ENCODE results near the gene ZDHHC1. TPM values are rescaled to one million over a fixed set of nuclear protein-coding genes. Genes with fewer than 3 reads are reported as not detected.

Gene ZDHHC1
- total RNA-seq, 1 experiment from 2014 or later = 13.5 TPM

DNA sequence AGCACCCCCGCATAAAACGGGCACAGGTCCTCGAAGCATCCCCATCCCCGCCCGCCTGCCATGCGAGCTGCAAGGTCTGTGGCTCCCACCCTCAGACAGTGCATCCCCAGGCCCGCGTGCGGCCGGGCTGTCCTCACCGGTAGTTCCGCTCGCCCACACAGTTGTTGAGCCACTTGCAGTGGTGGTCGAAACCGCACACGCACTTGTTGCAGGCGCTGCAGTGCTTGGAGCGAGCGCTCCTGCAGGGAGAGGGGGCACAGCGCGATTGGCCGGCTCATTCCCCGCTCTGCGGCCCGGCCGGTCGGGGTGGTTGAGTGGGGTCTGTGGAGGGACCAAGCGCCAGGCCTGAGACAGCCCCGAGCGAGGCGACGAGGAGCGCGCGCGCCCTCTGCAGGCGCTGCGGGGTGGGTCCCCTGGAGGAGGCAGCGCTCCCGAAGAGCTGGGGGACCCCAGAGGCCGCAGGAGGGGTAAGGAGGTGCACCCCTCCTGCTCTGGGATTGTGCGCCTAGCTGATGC is 17.0 kb downstream of the ZDHHC1 start:
- in situ Hi-C loops (cut with HindIII; ENCODE audit: low pct_unique_long_range_greater_than_20kb, low sequenced_read_pairs) = no loop called here
- DNase-seq (ENCODE audit: low read depth) = no peak

- no peak for DNase-seq (ENCODE audit: low read depth)
- in situ Hi-C loops (cut with HindIII; ENCODE audit: low pct_unique_long_range_greater_than_20kb, low sequenced_read_pairs) = no loop called here
Measured at GRCh38 chr16:67398546-67399217, 17.6 kb downstream of the ZDHHC1 start.

GRCh38 chr16:67397812-67398545 is 18.3 kb downstream of the ZDHHC1 start:
- in situ Hi-C loops (cut with HindIII; ENCODE audit: low pct_unique_long_range_greater_than_20kb, low sequenced_read_pairs) = no loop called here
- no peak for DNase-seq (ENCODE audit: low read depth)

- in situ Hi-C loops (cut with HindIII; ENCODE audit: low pct_unique_long_range_greater_than_20kb, low sequenced_read_pairs) = no loop called here
Measured at GRCh38 chr16:67397036-67397801, 19.1 kb downstream of the ZDHHC1 start.

DNA sequence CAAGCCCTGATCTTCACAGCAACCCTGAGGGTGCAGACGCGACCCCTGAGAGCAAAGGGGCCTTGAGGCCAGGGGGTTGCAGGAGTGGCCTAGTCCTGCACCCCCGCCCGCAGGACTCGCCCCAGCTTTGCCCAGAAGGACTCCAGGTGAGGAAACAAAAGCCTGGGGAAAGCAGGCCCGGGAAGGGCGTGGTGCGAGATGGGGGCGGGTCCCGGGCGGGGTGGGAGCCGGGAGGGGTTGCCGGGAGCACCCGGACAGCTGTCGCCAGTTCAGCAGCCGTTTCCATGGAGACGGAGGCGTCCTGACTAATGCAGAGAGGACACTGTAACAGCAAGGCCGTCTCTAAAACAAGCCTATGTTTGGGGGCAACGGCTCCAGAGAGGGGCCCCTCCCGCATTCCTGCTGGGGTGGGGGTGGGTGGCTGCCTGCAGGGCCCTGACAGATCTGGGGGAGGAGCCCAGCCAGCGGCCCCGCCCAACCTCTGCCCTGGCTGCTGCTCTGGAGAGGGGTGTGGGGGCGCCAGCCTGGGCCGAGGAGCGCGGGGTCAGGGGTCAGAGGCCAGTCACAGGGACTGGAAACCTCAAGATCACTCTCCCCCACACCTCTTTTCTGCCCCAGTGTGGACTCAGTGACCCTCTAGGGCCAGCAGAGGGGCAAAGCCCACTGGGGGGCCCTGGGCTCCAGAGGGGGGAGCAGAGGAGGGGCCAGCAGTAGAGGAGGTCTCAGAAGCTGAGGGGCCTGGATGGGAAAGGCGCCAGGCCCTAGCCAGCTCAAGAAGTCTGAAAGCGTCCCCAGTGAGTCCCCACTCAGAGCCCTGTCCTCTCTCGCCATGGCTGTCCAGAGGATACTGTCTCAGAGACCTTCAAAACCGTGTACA is 19.9 kb downstream of the ZDHHC1 start:
- peak; percentile 96 for DNase-seq (ENCODE audit: low read depth)

More at GRCh38 chr16:67397036-67397801, 19.1 kb downstream of the ZDHHC1 start:
- no peak for DNase-seq (ENCODE audit: low read depth)

DNA sequence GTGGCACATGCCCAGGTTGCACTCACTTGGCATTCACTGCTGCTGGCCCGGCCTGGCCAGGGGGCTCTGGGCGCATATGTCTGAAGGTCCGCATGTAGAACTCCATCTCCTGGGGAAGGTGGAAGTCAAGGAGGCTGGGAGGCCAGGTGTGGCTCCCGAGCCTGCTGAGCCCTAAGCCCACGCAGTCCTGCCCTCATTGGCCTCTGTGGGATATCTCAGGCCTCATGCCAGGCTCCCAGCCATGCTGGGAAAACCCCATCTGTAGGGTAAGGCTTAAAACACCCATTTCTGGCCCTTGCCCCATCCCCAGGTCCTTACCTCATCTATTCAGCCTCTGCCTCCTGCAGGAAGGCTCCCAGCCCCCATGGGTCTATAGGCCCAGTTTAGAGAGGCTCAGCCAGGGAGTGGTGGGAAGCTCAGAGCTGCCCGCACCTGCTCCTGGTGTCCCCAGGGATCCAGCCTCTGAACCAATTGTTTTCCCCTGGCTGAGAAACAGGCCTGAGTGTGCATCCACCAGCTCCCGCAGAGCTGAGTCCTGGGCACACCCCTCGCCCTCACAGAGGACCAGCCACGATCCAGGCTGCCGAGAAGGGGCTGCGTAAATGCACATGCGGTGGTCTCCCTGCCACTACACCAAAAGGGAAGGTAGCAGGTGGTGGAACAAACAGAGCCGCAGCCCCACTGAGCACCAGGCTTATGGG is 20.7 kb downstream of the ZDHHC1 start:
- DNase-seq (ENCODE audit: low read depth) = no peak
- in situ Hi-C loops (cut with HindIII; ENCODE audit: low pct_unique_long_range_greater_than_20kb, low sequenced_read_pairs) = no loop called here

More for the DNA sequence above, 19.9 kb downstream of the ZDHHC1 start:
- in situ Hi-C loops (cut with HindIII; ENCODE audit: low pct_unique_long_range_greater_than_20kb, low sequenced_read_pairs) = no loop called here

GRCh38 chr16:67395105-67395457 is 21.2 kb downstream of the ZDHHC1 start:
- in situ Hi-C loops (cut with HindIII; ENCODE audit: low pct_unique_long_range_greater_than_20kb, low sequenced_read_pairs) = no loop called here

DNA sequence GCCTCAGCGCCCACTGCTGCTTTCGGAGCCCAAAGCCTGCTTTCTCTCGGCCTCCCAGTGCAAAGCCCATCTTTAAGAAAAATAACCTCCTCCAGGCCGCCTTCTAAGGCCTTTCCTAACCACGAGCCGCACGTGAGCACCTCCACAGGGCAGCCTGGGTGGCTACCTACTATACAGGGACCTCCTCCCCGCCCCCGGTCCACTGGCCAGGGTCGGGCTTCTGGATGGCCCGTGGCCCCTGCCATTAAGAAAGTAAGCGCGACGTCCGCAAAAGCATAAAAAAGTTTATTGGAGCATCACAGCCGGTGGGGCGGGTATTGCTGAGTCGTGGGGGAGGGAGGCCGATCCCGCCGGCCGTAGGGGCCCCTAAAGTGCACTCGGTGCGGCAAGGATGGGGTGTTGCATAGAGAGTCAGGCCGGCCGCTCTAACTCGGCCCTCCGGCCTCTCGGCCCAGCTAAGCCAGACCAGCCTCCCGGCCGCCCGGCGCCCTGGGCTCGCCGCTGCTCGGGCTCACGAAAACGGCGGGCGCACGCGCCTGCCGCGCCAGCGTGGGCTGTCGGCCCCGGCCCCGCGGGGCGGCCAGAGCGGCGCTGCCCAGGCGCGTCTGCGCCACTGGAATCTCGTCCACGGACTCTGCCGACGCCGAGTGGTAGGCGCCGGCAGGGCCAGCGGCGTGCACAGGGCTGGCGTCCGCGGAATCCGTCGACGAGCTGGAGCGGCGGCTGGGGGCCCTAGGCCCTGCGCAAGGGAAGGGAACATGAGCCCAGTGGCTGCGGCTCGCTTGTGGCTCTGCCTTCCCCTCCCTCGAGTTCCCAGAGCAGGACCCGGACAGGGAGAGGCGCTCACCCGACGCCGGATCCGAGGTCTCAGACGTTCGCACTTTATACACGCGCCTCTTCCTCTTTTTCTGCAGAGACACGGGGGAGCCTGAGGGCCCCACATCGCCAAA is 21.8 kb downstream of the ZDHHC1 start:
- in situ Hi-C loops (cut with HindIII; ENCODE audit: low pct_unique_long_range_greater_than_20kb, low sequenced_read_pairs) = no loop called here
- DNase-seq (ENCODE audit: low read depth) = no peak

More at GRCh38 chr16:67395105-67395457, 21.2 kb downstream of the ZDHHC1 start:
- DNase-seq (ENCODE audit: low read depth) = no peak

DNA sequence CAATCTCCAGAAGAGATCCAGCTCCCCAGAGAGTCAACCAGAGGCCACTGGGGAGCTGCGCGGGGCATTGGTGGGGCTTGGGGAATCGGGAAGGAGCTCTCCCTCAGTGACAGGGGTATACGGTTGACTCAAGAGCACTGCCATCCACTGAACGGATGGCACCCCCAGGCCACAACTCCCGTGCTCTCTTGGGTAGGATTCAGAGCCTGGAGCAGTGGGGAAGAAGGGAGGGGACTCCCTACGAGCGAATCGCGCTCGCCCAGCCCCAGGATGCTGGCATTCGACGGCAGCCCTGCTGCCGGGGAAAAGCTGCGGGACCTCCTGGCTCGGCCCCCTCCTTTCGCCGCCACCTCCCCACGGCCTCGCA is 22.5 kb downstream of the ZDHHC1 start:
- in situ Hi-C loops (cut with HindIII; ENCODE audit: low pct_unique_long_range_greater_than_20kb, low sequenced_read_pairs) = no loop called here
- DNase-seq (ENCODE audit: low read depth) = no peak

GRCh38 chr16:67393111-67393787 is 23.0 kb downstream of the ZDHHC1 start, which contains the start of gene TPPP3:
Gene TPPP3, minus strand, starts transcription at chr16:67393498. Its CDS starts 2,387 bp downstream, at chr16:67391111.
- in situ Hi-C loops (cut with HindIII; ENCODE audit: low pct_unique_long_range_greater_than_20kb, low sequenced_read_pairs) = no loop called here
- DNase-seq (ENCODE audit: low read depth) = peak; percentile 83

DNA sequence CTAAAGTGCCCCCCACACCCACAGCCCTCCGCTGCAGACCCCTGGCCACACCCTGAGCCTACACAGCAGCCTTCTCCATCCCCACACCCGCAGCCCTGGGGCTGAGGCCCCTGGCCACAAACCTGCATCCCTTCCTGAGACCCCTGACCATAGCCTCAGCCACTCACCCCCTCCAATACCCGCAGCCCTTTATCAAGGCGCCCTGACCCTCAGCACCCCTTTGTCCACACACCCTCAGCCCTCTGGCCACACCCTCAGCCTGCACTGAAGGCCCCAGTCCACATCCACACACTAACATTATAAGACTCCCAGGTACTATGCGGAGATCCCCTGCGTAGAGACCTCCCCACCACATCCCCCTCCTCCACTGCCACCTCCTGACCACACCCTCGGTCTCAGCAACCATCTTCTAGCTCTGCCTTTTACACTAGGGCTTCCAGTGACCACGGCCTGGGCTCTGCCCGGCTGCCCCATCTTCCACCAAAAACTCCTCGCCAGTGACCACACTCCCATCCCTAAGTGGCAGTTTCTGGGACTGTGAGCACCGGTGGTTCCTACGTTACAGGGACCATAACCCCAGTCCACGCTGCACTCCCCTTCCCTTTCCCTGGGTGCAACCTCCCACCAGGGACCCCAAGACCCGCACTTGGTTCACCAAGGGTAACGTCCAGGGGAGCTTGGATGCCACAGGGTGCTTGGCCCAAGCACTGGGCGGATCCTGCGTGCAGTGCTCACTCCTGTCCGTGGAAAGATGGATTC is 23.8 kb downstream of the ZDHHC1 start:
- DNase-seq (ENCODE audit: low read depth) = no peak
- in situ Hi-C loops (cut with HindIII; ENCODE audit: low pct_unique_long_range_greater_than_20kb, low sequenced_read_pairs) = no loop called here

GRCh38 chr16:67391424-67392300 is 24.6 kb downstream of the ZDHHC1 start:
- in situ Hi-C loops (cut with HindIII; ENCODE audit: low pct_unique_long_range_greater_than_20kb, low sequenced_read_pairs) = no loop called here
- DNase-seq (ENCODE audit: low read depth) = no peak

- DNase-seq (ENCODE audit: low read depth) = no peak
- in situ Hi-C loops (cut with HindIII; ENCODE audit: low pct_unique_long_range_greater_than_20kb, low sequenced_read_pairs) = no loop called here
Measured at GRCh38 chr16:67390816-67391423, 25.4 kb downstream of the ZDHHC1 start.

Measured in Caki2 (cell line).